HL-60 (cell line): ENCODE data around the gene CYP1A1.

Experiments used
- DNase-seq, 2 experiments: peaks; one replicate each; pipeline ENCODE4 v3.0.0-alpha.2; 2010 to 2020; ENCODE audit warnings: low read depth in 1 of 2, low spot score in 1 of 2
- H3K27ac ChIP-seq: fragments of 250-450 bp; sonication (Bioruptor Pico); replicated peaks from 2 replicates; pipeline ENCODE4 v1.5.1; 2020; ENCODE audit warnings: mild to moderate bottlenecking, moderate library complexity
- H3K27me3 ChIP-seq: fragments of 250-450 bp; sonication (Bioruptor Pico); 2 replicates; pipeline ENCODE4 v1.5.1; 2021; ENCODE audit warnings: mild to moderate bottlenecking, moderate library complexity; ENCODE audit not compliant: insufficient read depth, poor library complexity, severe bottlenecking
- H3K4me3 ChIP-seq: replicated peaks from 2 replicates; pipeline ENCODE4 v1.5.1; 2011; ENCODE audit warnings: mild to moderate bottlenecking, control low read depth, low read length; ENCODE audit not compliant: insufficient read depth
- CTCF ChIP-seq: IDR thresholded peaks from one replicate; pipeline ENCODE4 v1.5.1; 2011; ENCODE audit warnings: low read length, control low read depth, inconsistent platforms; ENCODE audit not compliant: insufficient read depth
- GABPA ChIP-seq: IDR thresholded peaks from 2 replicates; pipeline ENCODE4 v1.6.1; 2012; ENCODE audit warnings: low read depth
- POLR2AphosphoS5 ChIP-seq: IDR thresholded peaks from 2 replicates; pipeline ENCODE4 v1.6.1; 2012; ENCODE audit warnings: low read depth
- REST ChIP-seq: IDR thresholded peaks from 2 replicates; pipeline ENCODE4 v1.6.1; 2012; ENCODE audit warnings: low read depth; ENCODE audit not compliant: insufficient replicate concordance
- SPI1 ChIP-seq: IDR thresholded peaks from 2 replicates; pipeline ENCODE4 v1.6.1; 2012; ENCODE audit warnings: low read depth, mild to moderate bottlenecking, borderline replicate concordance

CYP1A1 gene

GRCh38 chr15:74716651-74717050, 8.7 kb downstream of the CYP1A1 start:
- peak; percentile 57 to 74 for DNase-seq
- no peak overlapping the region for H3K27ac ChIP-seq

GRCh38 chr15:74712311-74712710, 13.0 kb downstream of the CYP1A1 start:
- TF ChIP-seq CTCF = no peak
- TF ChIP-seq SPI1 = peak; percentile 13; the same call in 1 of the 2 replicates
- TF ChIP-seq POLR2AphosphoS5 = no peak
- DNase-seq = no peak
- Histone ChIP-seq H3K4me3 (no peak overlapping the region), H3K27me3 (no peaks in the 10 kb centered on the region), H3K27ac (no peak overlapping the region)

More at GRCh38 chr15:74716651-74717050, 8.7 kb downstream of the CYP1A1 start:
- H3K27me3 ChIP-seq = no peaks in the 10 kb centered on the region
- no peak for TF ChIP-seq CTCF
- no peak for TF ChIP-seq SPI1
- no peak for TF ChIP-seq REST
- no peak for TF ChIP-seq POLR2AphosphoS5
- TF ChIP-seq GABPA = no peak
- no peak overlapping the region for H3K4me3 ChIP-seq

- TF ChIP-seq GABPA = no peak
- no peak for TF ChIP-seq CTCF
- no peak for TF ChIP-seq SPI1
- no peak for TF ChIP-seq POLR2AphosphoS5
- TF ChIP-seq REST = no peak
- no peak overlapping the region for H3K4me3 ChIP-seq
- DNase-seq = no peak
Measured at GRCh38 chr15:74710319-74711094, 14.8 kb downstream of the CYP1A1 start.

GRCh38 chr15:74709892-74710291, 15.4 kb downstream of the CYP1A1 start:
- Histone ChIP-seq H3K27me3 (no peaks in the 10 kb centered on the region), H3K4me3 (no peak overlapping the region), H3K27ac (no peak overlapping the region)
- TF ChIP-seq POLR2AphosphoS5 = no peak
- TF ChIP-seq GABPA = no peak
- no peak for TF ChIP-seq CTCF
- TF ChIP-seq REST = no peak
- TF ChIP-seq SPI1 = no peak
- DNase-seq = no peak

More at GRCh38 chr15:74710319-74711094, 14.8 kb downstream of the CYP1A1 start:
- H3K27me3 ChIP-seq = no peaks in the 10 kb centered on the region
- H3K27ac ChIP-seq = no peak overlapping the region
